Spleen (tissue), 7 donors: ENCODE results near the gene RPS13.
"Not testable (repeated sequence)": the region's sequence is repeated elsewhere in the genome, so short reads cannot be mapped to it uniquely, and the experiment has no call there.

Source experiments
- CTCF ChIP-seq, 11 experiments: fragments of 200-600 bp in 7 of 11; fragments of 450-650 bp in 4 of 11; sonication (generic) in 4 of 11; IDR thresholded peaks in 8 of 11; conservative IDR thresholded peaks in 3 of 11; 1 replicate in 7 of 11; 2 replicates in 4 of 11; pipeline versions ENCODE4 v1.4.0 to v1.8.0; 2016 to 2021; ENCODE audit warnings: antibody characterized with exemption in 11 of 11, inconsistent platforms in 4 of 11, mild to moderate bottlenecking in 1 of 11
- POLR2A ChIP-seq, 3 donors: fragments of 450-650 bp; IDR thresholded peaks; one replicate each; pipeline ENCODE4 v1.5.1; 2017; ENCODE audit warnings: antibody characterized with exemption in 3 of 3, mild to moderate bottlenecking in 1 of 3
- POLR2AphosphoS5 ChIP-seq, 3 donors: sonication (generic); formaldehyde crosslinking; IDR thresholded peaks; one replicate each; pipeline ENCODE4 v1.5.1; 2017; ENCODE audit warnings: antibody characterized with exemption in 3 of 3
- donor health status: DM: no; HTN: no; CAD: no; lungs with moderate emphysema.
- donor health status: DM: no; HTN: no; CAD: no.
- donor health status: DM: no; HTN: no; CAD: no.

- TF ChIP-seq CTCF (IDR thresholded peaks at IDR 0.05 in 8 of 11, conservative IDR thresholded peaks at IDR 0.05 in 3 of 11); POLR2A (IDR thresholded peaks at IDR 0.05); POLR2AphosphoS5 (IDR thresholded peaks at IDR 0.05): not testable (repeated sequence)
Observed at GRCh38 chr11:17107745-17108144, 30.3 kb upstream of the RPS13 start.
